AG09309 (cell line): ENCODE results near the gene TMEM94.

Source experiments
- DNase-seq: peaks from one replicate; pipeline ENCODE4 v3.0.0-alpha.2; 2010; ENCODE audit warnings: low read depth
- H3K4me3 ChIP-seq: 2 replicates; pipeline ENCODE4 v1.5.1; 2011; ENCODE audit warnings: mild to moderate bottlenecking, low read depth, low read length, moderate library complexity; ENCODE audit not compliant: control insufficient read depth
- TF ChIP-seq, protein P1 (sequence below): IDR thresholded peaks from 2 replicates; pipeline ENCODE4 v1.5.1; 2011; ENCODE audit warnings: mild to moderate bottlenecking, low read depth, low read length, inconsistent platforms; ENCODE audit not compliant: insufficient read depth, control insufficient read depth; ENCODE audit errors: missing control alignments

TMEM94 gene

DNA sequence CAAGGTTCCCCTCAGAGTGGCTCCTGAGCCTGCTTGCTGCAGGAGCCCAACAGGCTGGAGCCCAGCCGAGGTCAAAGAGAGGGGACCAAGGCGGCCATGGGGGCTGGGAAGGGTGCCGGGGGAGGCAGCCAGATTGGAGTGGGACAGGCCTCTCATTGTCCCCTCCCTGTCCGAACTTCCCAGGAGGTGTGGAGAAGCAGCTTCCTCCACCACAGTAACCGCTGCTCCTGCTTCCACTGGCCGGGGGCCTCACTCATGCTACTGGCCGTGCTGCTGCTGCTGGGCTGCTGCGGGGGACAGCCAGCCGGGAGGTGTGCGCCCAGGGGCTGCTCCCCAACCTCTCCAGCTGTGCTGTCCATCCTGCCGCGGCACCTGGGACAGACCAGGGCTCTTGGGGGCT, 29.3 kb downstream of the TMEM94 start:
- TF ChIP-seq, protein P1, sequence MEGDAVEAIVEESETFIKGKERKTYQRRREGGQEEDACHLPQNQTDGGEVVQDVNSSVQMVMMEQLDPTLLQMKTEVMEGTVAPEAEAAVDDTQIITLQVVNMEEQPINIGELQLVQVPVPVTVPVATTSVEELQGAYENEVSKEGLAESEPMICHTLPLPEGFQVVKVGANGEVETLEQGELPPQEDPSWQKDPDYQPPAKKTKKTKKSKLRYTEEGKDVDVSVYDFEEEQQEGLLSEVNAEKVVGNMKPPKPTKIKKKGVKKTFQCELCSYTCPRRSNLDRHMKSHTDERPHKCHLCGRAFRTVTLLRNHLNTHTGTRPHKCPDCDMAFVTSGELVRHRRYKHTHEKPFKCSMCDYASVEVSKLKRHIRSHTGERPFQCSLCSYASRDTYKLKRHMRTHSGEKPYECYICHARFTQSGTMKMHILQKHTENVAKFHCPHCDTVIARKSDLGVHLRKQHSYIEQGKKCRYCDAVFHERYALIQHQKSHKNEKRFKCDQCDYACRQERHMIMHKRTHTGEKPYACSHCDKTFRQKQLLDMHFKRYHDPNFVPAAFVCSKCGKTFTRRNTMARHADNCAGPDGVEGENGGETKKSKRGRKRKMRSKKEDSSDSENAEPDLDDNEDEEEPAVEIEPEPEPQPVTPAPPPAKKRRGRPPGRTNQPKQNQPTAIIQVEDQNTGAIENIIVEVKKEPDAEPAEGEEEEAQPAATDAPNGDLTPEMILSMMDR, result no peak
- no peak overlapping the region for H3K4me3 ChIP-seq
- DNase-seq, result no peak

- no peak overlapping the region for H3K4me3 ChIP-seq
- no peak for DNase-seq
- TF ChIP-seq, protein P1, result no peak
Measured at GRCh38 chr17:75486151-75486550, 29.7 kb downstream of the TMEM94 start.

GRCh38 chr17:75486951-75487350, 30.5 kb downstream of the TMEM94 start:
- TF ChIP-seq, protein P1, result no peak
- H3K4me3 ChIP-seq, result no peak overlapping the region
- DNase-seq, result no peak

- H3K4me3 ChIP-seq, result no peak overlapping the region
- no peak for DNase-seq
Measured at GRCh38 chr17:75487351-75488070, 31.1 kb downstream of the TMEM94 start.

DNA sequence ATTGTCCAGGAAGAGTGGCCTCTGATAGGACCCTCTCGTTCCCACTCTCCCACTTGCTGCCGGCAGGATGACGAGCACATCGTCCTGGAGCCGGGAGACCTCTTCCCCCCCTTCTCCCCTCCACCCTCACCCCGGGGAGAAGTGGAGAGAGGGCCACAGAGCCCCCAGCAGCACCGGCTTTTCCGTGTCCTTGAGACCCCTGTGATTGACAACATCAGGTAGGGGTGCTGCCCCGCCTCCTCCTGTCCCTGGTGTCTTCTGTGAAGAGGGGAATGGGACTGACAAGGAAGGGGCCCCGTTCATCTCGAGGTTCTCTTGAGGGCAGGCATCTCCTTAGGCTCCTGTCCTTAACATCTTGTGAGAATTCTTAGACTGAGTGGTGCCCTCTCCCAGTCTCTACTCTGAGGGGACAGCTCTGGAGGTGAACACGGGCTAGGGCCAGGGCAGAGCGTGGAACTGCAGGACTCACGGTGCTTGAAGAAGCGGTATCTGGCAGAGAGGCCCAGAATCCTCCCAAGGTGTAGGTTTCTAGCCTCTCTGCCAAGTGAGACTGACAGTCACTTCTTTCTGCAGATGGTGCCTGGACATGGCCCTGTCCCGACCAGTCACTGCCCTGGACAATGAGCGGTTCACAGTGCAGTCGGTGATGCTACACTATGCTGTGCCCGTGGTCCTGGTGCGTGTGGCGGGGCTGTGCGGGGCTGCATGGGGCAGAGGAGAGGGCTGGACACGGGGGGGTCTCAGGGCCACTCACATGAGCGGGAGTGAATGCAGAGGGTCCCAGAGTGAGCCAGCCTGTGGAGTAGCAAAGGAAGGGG, 32.5 kb downstream of the TMEM94 start:
- TF ChIP-seq, protein P1, result no peak
- DNase-seq, result no peak
- no peak overlapping the region for H3K4me3 ChIP-seq

More at GRCh38 chr17:75487351-75488070, 31.1 kb downstream of the TMEM94 start:
- TF ChIP-seq, protein P1, result no peak

GRCh38 chr17:75489511-75489955, 33.1 kb downstream of the TMEM94 start:
- no peak for DNase-seq
- H3K4me3 ChIP-seq, result no peak overlapping the region
- TF ChIP-seq, protein P1, result no peak
